ENCODE data around the gene DHX32. TPM values are rescaled to one million over a fixed set of nuclear protein-coding genes. Genes with fewer than 3 reads are reported as not detected.

The DHX32 gene
- total and polyA plus RNA-seq, 3 donors from 2014 or later, result 42.2 to 64.0 (median 60.2) TPM

DNA sequence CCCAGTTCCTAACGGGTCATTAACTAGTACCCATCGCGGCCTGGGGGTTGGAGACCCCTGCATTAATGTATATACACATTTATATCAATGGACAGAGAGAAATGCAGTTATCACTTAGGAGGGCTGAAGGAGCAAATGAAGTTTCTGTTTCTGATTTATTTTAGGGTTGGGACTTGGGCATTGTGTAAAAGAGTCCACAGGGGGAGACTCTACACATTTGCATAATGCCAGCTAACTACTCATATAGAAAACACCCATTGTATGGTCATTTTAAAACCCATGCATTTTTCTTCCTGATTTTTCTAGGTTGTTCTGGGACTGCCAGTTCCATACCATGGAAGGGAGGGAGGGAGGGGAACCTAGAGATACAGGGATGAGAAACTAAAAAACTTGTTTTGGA is 34.2 kb downstream of the DHX32 start:
- H3K27me3 ChIP-seq, result no peaks in the 10 kb centered on the region
- DNase-seq, result no peak
- H3K4me1 ChIP-seq, result peaks cover 36% of the 10 kb centered on the region
- no peaks in the 10 kb centered on the region for H3K9me3 ChIP-seq
- 83 to 90% methylated on average over 3 of the region's 3 CpGs for WGBS, 2 donors
- intact Hi-C loops (cut with DNase I; ENCODE audit: low total_unique reads), result no loop called here
- no peak overlapping the region for H3K4me3 ChIP-seq
- TF ChIP-seq, protein P1, sequence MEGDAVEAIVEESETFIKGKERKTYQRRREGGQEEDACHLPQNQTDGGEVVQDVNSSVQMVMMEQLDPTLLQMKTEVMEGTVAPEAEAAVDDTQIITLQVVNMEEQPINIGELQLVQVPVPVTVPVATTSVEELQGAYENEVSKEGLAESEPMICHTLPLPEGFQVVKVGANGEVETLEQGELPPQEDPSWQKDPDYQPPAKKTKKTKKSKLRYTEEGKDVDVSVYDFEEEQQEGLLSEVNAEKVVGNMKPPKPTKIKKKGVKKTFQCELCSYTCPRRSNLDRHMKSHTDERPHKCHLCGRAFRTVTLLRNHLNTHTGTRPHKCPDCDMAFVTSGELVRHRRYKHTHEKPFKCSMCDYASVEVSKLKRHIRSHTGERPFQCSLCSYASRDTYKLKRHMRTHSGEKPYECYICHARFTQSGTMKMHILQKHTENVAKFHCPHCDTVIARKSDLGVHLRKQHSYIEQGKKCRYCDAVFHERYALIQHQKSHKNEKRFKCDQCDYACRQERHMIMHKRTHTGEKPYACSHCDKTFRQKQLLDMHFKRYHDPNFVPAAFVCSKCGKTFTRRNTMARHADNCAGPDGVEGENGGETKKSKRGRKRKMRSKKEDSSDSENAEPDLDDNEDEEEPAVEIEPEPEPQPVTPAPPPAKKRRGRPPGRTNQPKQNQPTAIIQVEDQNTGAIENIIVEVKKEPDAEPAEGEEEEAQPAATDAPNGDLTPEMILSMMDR (IDR thresholded peaks at IDR 0.05), result no peak
- no peak for TF ChIP-seq POLR2A (IDR thresholded peaks at IDR 0.05)
- H3K36me3 ChIP-seq (ENCODE audit: low read depth, missing control alignments), result no peaks in the 10 kb centered on the region
- H3K27ac ChIP-seq, result no peak overlapping the region

GRCh38 chr10:125845617-125846016 is 35.5 kb downstream of the DHX32 start:
- WGBS, 2 donors, result 93% methylated on average over 11 of the region's 11 CpGs
- TF ChIP-seq POLR2A (IDR thresholded peaks at IDR 0.05), result no peak
- TF ChIP-seq, protein P1 (IDR thresholded peaks at IDR 0.05), result no peak
- Histone ChIP-seq H3K4me1 (peaks cover 36% of the 10 kb centered on the region), H3K27me3 (no peaks in the 10 kb centered on the region), H3K27ac (peak overlapping the region in 1 of 2 donors; percentile 64), H3K9me3 (no peaks in the 10 kb centered on the region), H3K4me3 (no peak overlapping the region), H3K36me3 (ENCODE audit: low read depth, missing control alignments) (no peaks in the 10 kb centered on the region)
- intact Hi-C loops (cut with DNase I; ENCODE audit: low total_unique reads), result no loop called here
- DNase-seq, result no peak

DNA sequence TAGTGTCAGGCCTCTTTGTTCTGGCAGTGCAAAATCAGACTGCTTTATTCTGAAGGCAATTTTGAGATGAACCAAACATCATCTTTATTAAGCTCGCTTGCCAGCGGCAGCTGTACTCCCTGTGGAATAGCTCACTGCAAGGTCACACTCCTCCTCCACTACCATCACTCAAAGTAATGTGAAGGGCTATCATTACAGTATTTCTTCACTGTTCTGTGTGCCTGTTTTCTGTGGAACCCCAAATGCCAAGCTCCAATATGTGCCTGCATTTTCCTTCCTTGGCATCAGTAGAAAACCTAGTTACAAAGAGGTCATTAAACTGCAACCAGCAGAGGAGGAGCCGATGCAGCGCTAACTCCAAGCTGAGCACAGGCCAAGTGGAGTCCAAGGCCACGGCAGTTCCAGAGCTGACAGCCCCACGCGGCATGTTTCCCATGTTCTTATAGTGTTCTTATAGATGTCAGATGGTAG is 36.3 kb downstream of the DHX32 start:
- WGBS, 2 donors, result 26 to 30% methylated on average over 7 of the region's 7 CpGs
- TF ChIP-seq POLR2A (IDR thresholded peaks at IDR 0.05), result no peak
- TF ChIP-seq, protein P1 (IDR thresholded peaks at IDR 0.05), result no peak
- no peaks in the 10 kb centered on the region for H3K36me3 ChIP-seq (ENCODE audit: low read depth, missing control alignments)
- no peaks in the 10 kb centered on the region for H3K9me3 ChIP-seq
- peak; percentile 73 for DNase-seq
- H3K4me1 ChIP-seq, result peaks cover 36% of the 10 kb centered on the region
- H3K27ac ChIP-seq, result peak overlapping the region in 1 of 2 donors; percentile 64
- intact Hi-C loops (cut with DNase I; ENCODE audit: low total_unique reads), result no loop called here
- H3K4me3 ChIP-seq, result no peak overlapping the region
- no peaks in the 10 kb centered on the region for H3K27me3 ChIP-seq

DNA sequence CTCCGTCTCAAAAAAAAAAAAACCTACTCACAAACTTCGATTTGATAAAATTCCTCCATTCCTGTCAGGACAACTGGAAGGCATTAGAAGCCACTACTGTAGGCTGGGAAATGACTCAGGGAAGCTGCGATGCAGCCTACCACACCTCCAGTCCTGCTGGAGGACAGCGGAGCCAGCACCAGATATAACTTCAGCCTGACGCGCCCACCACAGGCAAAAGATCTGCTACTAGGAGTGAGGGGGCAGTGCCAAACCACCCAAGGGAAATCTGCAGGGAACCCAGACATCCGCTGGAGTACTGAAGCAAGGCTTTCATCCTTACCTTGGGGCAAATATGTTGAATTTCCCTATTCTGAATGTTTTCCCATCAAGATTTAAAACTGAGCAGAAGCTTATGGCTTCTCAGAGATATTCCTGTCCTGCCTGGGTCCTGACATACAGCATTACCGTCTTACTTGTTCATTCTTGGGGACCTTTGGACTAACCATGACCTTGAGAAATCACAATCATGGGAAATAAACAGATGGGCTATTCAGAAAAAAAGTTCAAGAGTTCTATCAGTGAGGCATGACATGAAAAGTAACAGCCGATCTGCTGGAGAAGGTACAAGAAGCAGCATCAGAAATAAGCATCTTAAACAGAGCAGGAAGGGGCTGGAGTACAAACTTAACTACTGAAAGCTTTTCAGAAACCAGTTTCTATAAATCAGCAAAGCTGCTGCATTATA is 37.3 kb downstream of the DHX32 start:
- no peaks in the 10 kb centered on the region for H3K36me3 ChIP-seq (ENCODE audit: low read depth, missing control alignments)

More for the DNA sequence above, 37.3 kb downstream of the DHX32 start:
- TF ChIP-seq POLR2A (IDR thresholded peaks at IDR 0.05), result no peak
- TF ChIP-seq, protein P1 (IDR thresholded peaks at IDR 0.05), result no peak
- no peaks in the 10 kb centered on the region for H3K9me3 ChIP-seq
- WGBS, 2 donors, result 56 to 63% methylated on average over 9 of the region's 9 CpGs
- H3K4me1 ChIP-seq, result peaks cover 28% of the 10 kb centered on the region
- DNase-seq, result peak; percentile 31
- H3K4me3 ChIP-seq, result no peak overlapping the region
- H3K27me3 ChIP-seq, result no peaks in the 10 kb centered on the region
- intact Hi-C loops (cut with DNase I; ENCODE audit: low total_unique reads), result no loop called here
- peak overlapping the region; percentile 6 to 34 for H3K27ac ChIP-seq
